Measurements from ENCODE around the gene SH3GL3. TPM values are rescaled to one million over a fixed set of nuclear protein-coding genes. Genes with fewer than 3 reads are reported as not detected.

SH3GL3 gene
- total RNA-seq, 2 donors from 2014 or later, result 3.5 to 3.8 TPM

DNA sequence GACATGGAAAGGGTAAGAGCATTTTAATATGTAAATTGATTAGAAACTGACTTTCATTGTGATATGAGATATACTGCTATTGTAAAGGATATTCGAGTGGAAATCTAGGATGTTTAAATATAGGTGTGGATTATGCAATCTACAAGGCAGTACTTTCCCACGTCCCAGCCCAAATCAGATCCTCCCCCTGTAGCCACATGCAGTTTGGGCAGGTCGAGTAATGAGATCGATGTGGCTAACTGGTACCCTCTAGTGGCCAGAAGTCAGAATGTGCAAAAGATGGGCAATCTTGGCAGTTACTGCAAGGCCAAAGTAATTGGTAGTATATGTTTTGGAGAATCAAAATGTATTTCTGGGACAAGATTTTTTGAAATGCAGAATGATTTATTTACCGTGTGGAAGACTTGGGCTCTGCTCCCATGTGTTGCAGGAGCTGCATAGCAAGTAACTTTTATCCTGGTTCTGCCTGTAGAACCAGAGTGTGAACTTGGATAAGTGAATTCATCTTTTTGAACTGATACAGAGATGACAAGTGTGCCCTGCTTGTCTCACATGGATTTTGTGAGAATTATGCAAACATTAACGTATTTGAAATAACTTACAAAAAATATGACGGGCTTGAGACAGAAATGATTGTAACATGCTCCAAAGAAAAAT lies 112.3 kb downstream of the SH3GL3 start:
- H3K4me1 ChIP-seq (ENCODE audit: control insufficient read depth, insufficient read depth, low read length), result no peaks in the 10 kb centered on the region
- Mint-ChIP-seq H3K27me3 (ENCODE audit: insufficient read depth) (no peaks in the 10 kb centered on the region), H3K27ac (no peak overlapping the region), H3K36me3 (ENCODE audit: low read depth) (no peaks in the 10 kb centered on the region), H3K4me3 (no peak overlapping the region), H3K4me1 (no peaks in the 10 kb centered on the region), H3K9me3 (peaks cover 2% of the 10 kb centered on the region)
- peak; percentile 89 for DNase-seq
- no peaks in the 10 kb centered on the region for H3K27me3 ChIP-seq (ENCODE audit: control insufficient read depth, insufficient read depth, low read length, poor library complexity, severe bottlenecking)
- 7% methylated on average over 6 to 7 of the region's 7 CpGs for WGBS, 2 experiments (ENCODE audit: insufficient coverage in 1 of 2, insufficient read length in 1 of 2)
- no peak overlapping the region for H3K27ac ChIP-seq (ENCODE audit: low read depth, low read length)
- no peak overlapping the region for H3K4me3 ChIP-seq (ENCODE audit: low read length)
- TF ChIP-seq, protein P1, sequence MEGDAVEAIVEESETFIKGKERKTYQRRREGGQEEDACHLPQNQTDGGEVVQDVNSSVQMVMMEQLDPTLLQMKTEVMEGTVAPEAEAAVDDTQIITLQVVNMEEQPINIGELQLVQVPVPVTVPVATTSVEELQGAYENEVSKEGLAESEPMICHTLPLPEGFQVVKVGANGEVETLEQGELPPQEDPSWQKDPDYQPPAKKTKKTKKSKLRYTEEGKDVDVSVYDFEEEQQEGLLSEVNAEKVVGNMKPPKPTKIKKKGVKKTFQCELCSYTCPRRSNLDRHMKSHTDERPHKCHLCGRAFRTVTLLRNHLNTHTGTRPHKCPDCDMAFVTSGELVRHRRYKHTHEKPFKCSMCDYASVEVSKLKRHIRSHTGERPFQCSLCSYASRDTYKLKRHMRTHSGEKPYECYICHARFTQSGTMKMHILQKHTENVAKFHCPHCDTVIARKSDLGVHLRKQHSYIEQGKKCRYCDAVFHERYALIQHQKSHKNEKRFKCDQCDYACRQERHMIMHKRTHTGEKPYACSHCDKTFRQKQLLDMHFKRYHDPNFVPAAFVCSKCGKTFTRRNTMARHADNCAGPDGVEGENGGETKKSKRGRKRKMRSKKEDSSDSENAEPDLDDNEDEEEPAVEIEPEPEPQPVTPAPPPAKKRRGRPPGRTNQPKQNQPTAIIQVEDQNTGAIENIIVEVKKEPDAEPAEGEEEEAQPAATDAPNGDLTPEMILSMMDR (conservative IDR thresholded peaks at IDR 0.05), result peak; percentile 93
- no peak overlapping the region for H3K9ac ChIP-seq (ENCODE audit: extremely low read depth, low read length, poor library complexity, severe bottlenecking)
- H3K9me3 ChIP-seq (ENCODE audit: control insufficient read depth, low read length), result no peaks in the 10 kb centered on the region
- no peaks in the 10 kb centered on the region for H3K36me3 ChIP-seq (ENCODE audit: control insufficient read depth, insufficient read depth, low read length)

DNA sequence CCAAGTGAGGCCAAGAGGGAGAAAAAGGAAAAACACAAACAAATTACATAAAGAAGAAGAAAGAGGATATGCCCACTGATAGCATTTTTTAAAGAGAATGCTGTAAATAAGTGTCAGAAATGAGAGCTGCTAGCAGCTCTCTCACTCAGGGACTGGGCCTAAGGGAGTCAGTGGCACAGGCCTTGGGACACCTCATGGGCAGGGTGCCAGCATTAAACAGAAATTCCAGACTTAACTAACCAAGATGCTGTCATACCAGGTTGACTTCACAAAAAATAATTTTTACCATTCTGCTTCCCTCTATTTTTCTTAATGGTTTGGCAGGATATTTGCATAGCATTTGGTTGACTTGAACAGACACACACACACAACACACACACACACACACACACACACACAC lies 114.5 kb downstream of the SH3GL3 start:
- Histone ChIP-seq H3K4me1 (ENCODE audit: control insufficient read depth, insufficient read depth, low read length) (no peaks in the 10 kb centered on the region), H3K27ac (ENCODE audit: low read depth, low read length) (no peak overlapping the region), H3K9ac (ENCODE audit: extremely low read depth, low read length, poor library complexity, severe bottlenecking) (no peak overlapping the region), H3K9me3 (ENCODE audit: control insufficient read depth, low read length) (no peaks in the 10 kb centered on the region), H3K27me3 (ENCODE audit: control insufficient read depth, insufficient read depth, low read length, poor library complexity, severe bottlenecking) (no peaks in the 10 kb centered on the region), H3K36me3 (ENCODE audit: control insufficient read depth, insufficient read depth, low read length) (no peaks in the 10 kb centered on the region), H3K4me3 (ENCODE audit: low read length) (no peak overlapping the region)
- TF ChIP-seq, protein P1 (conservative IDR thresholded peaks at IDR 0.05), result no peak
- H3K27me3 Mint-ChIP-seq (ENCODE audit: insufficient read depth), result no peaks in the 10 kb centered on the region
- no peak overlapping the region for H3K27ac Mint-ChIP-seq
- H3K36me3 Mint-ChIP-seq (ENCODE audit: low read depth), result no peaks in the 10 kb centered on the region
- H3K4me3 Mint-ChIP-seq, result no peak overlapping the region
- H3K4me1 Mint-ChIP-seq, result no peaks in the 10 kb centered on the region
- no peaks in the 10 kb centered on the region for H3K9me3 Mint-ChIP-seq
- DNase-seq, result no peak

DNA sequence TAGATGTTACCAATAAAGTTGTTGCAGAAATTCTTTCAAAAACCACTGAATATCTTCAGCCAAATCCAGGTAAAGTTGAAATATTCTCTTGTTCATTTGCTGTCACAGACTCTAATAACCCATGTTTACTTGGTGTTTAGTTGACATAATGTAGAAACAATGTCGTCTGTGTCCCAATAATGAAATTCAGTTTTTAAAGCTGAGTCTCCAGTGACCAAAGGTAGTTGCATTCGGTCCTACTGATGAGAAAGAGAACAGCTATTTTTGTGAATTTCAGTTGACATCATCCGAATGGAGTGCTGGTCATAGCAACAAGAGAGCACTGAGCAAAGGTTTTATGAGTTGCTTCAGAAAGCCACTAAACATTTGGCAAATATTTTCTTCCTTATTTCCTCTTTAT lies 118.0 kb downstream of the SH3GL3 start:
- no peaks in the 10 kb centered on the region for H3K27me3 Mint-ChIP-seq (ENCODE audit: insufficient read depth)
- no peak overlapping the region for H3K9ac ChIP-seq (ENCODE audit: extremely low read depth, low read length, poor library complexity, severe bottlenecking)

More for the DNA sequence above, 118.0 kb downstream of the SH3GL3 start:
- Mint-ChIP-seq H3K4me3 (no peak overlapping the region), H3K4me1 (no peaks in the 10 kb centered on the region), H3K36me3 (ENCODE audit: low read depth) (no peaks in the 10 kb centered on the region), H3K9me3 (no peaks in the 10 kb centered on the region), H3K27ac (no peak overlapping the region)
- Histone ChIP-seq H3K27me3 (ENCODE audit: control insufficient read depth, insufficient read depth, low read length, poor library complexity, severe bottlenecking) (no peaks in the 10 kb centered on the region), H3K4me3 (ENCODE audit: low read length) (no peak overlapping the region), H3K27ac (ENCODE audit: low read depth, low read length) (no peak overlapping the region), H3K36me3 (ENCODE audit: control insufficient read depth, insufficient read depth, low read length) (no peaks in the 10 kb centered on the region), H3K9me3 (ENCODE audit: control insufficient read depth, low read length) (no peaks in the 10 kb centered on the region), H3K4me1 (ENCODE audit: control insufficient read depth, insufficient read depth, low read length) (no peaks in the 10 kb centered on the region)
- 85 to 86% methylated on average over 3 of the region's 3 CpGs for WGBS, 2 experiments (ENCODE audit: insufficient coverage in 1 of 2, insufficient read length in 1 of 2)
- TF ChIP-seq, protein P1 (conservative IDR thresholded peaks at IDR 0.05), result no peak
- DNase-seq, result no peak
